Colonic mucosa (tissue), 4 donors: Measurements from ENCODE around the gene RRM2. TPM values are rescaled to one million over a fixed set of nuclear protein-coding genes. Genes with fewer than 3 reads are reported as not detected.
"Not testable (repeated sequence)": the region's sequence is repeated elsewhere in the genome, so short reads cannot be mapped to it uniquely, and the experiment has no call there.

ENCODE experiments used
- DNase-seq: peaks from one replicate; pipeline ENCODE4 v3.0.0-alpha.2; 2020
- H3K27ac ChIP-seq: fragments of 200-600 bp; one replicate; pipeline ENCODE4 v1.8.0; 2021
- H3K27me3 ChIP-seq: fragments of 200-600 bp; one replicate; pipeline ENCODE4 v1.8.0; 2021
- H3K36me3 ChIP-seq: fragments of 200-600 bp; one replicate; pipeline ENCODE4 v1.8.0; 2021
- H3K4me1 ChIP-seq: fragments of 200-600 bp; one replicate; pipeline ENCODE4 v1.8.0; 2021; ENCODE audit warnings: mild to moderate bottlenecking
- H3K4me3 ChIP-seq: fragments of 200-600 bp; one replicate; pipeline ENCODE4 v1.8.0; 2021
- H3K9ac ChIP-seq, 2 donors: one replicate each; pipeline ENCODE4 v1.7.0; 2013; ENCODE audit warnings: control low read depth in 2 of 2, low read depth in 2 of 2, low read length in 2 of 2
- H3K9me3 ChIP-seq: fragments of 200-600 bp; one replicate; pipeline ENCODE4 v1.8.0; 2021
- intact Hi-C: fragments of 100-400 bp; cut with DNase I; formaldehyde crosslinking; loops from one replicate; pipeline ENCODE4 v1.14.1; 2022
- total RNA-seq, 2 donors: library from RNA; stranded (reverse); fragmentation: NEBNext Ultra II Directional in 1 of 2; extraction: Animal tissue kit (Norgen Biotek cat#: 25700) in 1 of 2; gene quantifications; one replicate each; pipeline ENCODE4 v1.2.1, GENCODE V29; 2021
- TF ChIP-seq, protein P1 (sequence below): fragments of 200-600 bp; IDR thresholded peaks from one replicate; pipeline ENCODE4 v1.8.0; 2022; ENCODE audit warnings: antibody characterized with exemption, mild to moderate bottlenecking
- donor health status: healthy.
- donor health status: DM: no; HTN: no; CAD: no.
- donor health status: DM: no; HTN: no; CAD: no.

Gene RRM2
- total RNA-seq, 2 donors from 2014 or later: 54.3 to 216 TPM

DNA sequence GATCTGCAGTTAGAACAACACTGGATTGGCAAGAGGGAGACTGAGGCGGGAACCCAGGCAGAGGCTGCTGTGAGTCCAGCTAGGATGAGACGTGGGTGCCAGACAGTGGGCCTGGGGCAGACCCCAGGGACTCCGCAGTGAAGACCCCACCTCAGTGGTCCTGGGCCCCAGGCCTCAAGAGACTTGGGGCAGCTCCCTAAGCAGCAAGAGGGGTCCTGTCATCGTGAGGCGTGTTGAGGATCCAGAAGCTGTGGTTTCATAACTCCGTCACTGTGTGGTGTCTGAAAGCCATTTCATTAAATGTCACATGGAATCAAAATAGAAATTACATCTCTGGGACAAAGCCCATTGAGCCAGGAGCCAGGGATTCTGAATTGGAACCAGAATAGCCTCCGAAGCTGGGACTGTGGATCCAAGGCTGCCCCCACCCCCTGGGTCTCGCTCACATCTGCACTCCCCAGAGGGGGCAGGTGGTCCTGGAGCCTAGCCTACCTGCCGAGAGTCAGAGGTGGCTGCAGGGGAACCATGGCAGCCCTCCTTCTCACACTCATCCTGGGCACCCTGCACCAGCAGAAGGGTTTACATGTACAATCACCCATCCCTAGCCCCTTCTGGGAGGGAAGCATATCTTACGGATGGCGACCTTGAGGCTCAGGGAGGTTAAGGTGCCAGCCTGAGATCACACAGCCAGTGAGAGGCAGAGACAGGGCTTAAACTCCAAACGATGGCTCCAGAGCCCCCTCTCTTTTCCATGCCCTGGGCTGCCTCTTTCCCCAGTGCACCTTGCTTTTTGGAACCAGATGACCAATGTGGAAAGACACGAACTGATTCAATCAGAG lies 23.2 kb downstream of the RRM2 start:
- no peaks in the 10 kb centered on the region for H3K4me1 ChIP-seq
- H3K9me3 ChIP-seq: no peaks in the 10 kb centered on the region
- H3K36me3 ChIP-seq: no peaks in the 10 kb centered on the region
- H3K27ac ChIP-seq: no peak overlapping the region
- no peak for DNase-seq
- intact Hi-C loops: no loop called here
- H3K4me3 ChIP-seq: no peak overlapping the region
- H3K27me3 ChIP-seq: no peaks in the 10 kb centered on the region
- no peak overlapping the region for H3K9ac ChIP-seq
- TF ChIP-seq, protein P1, sequence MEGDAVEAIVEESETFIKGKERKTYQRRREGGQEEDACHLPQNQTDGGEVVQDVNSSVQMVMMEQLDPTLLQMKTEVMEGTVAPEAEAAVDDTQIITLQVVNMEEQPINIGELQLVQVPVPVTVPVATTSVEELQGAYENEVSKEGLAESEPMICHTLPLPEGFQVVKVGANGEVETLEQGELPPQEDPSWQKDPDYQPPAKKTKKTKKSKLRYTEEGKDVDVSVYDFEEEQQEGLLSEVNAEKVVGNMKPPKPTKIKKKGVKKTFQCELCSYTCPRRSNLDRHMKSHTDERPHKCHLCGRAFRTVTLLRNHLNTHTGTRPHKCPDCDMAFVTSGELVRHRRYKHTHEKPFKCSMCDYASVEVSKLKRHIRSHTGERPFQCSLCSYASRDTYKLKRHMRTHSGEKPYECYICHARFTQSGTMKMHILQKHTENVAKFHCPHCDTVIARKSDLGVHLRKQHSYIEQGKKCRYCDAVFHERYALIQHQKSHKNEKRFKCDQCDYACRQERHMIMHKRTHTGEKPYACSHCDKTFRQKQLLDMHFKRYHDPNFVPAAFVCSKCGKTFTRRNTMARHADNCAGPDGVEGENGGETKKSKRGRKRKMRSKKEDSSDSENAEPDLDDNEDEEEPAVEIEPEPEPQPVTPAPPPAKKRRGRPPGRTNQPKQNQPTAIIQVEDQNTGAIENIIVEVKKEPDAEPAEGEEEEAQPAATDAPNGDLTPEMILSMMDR: no peak

DNA sequence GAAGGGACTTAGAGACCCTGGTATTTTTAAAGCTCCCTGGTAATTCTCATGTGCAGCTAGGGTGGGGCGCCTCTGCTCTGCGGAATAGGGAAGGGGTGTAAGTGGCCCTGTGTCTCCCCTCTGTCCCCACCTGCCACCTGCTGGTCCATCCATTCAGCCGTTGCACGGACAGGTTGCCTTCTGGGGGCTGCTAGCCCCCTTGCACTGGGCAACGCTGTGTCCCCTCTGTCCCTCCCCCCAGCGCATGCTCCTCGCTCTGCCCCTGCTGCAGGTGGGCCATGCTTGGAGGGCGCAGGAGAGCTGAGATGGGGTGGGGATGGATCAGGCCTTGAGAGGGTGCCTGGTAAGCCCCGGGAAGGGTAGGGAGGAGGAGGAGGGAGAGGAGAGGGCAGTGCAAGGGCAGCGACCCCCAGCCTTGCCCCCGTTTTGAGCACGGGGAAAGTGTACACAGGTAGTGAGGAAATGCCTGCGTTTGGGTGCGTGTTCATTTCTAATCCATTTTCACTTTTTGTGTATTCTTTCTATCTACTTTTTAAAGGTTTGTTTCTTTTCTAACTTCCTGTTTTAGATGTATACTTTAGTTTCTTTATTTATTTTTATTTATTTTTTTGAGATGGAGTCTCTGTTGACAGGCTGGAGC lies 23.9 kb downstream of the RRM2 start:
- intact Hi-C loops: no loop called here
- Histone ChIP-seq H3K4me1 (no peaks in the 10 kb centered on the region), H3K9me3 (no peaks in the 10 kb centered on the region), H3K27me3 (no peaks in the 10 kb centered on the region), H3K27ac (no peak overlapping the region), H3K4me3 (no peak overlapping the region), H3K9ac (no peak overlapping the region), H3K36me3 (no peaks in the 10 kb centered on the region)
- TF ChIP-seq, protein P1: no peak
- no peak for DNase-seq

DNA sequence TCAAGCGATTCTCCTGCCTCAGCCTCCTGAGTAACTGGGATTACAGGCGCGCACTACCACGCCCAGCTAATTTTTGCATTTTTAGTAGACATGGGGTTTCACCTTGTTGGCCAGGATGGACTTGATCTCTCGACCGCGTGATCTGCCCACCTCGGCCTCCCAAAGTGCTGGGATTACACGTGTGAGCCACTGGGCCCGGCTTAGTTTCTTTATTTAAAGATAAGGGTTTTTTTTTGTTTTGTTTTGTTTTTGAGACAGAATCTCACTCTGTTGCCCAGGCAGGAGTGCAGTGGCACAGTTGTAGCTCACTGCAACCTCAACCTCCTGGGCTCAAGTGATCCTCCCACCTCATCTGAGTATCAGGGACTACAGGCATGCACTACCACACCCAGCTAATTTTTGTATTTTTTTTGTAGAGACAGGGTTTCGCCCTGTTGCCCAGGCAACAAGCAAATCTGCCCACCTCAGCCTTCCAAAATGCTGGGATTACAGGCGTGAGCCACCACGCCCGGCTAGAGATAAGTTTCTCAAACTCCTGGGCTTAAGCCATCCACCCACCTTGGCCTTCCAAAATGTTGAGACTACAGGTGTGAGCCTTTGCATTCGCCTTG lies 24.6 kb downstream of the RRM2 start:
- DNase-seq, H3K9ac ChIP-seq: not testable (repeated sequence)

DNA sequence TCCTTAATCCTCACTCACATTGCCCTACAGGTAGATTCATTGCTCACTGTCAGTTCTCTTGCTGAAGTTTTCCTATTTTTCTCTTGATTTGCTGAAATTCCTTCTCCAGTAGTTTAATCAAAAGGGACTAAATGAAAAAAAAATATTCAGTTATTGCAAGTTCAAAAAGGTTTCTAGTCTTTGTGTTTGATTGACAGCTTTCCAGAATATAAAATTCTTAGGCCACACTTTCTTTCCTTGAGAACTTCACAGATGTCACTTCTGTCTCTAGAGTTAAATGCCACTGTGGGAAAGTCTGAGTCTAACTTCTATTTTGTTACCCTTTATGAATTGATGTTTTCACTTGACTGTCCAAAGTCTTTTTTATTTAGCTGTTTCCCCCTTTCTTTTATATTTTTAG lies 25.7 kb downstream of the RRM2 start:
- Histone ChIP-seq H3K36me3 (no peaks in the 10 kb centered on the region), H3K27me3 (no peaks in the 10 kb centered on the region), H3K27ac (no peak overlapping the region), H3K9ac (no peak overlapping the region), H3K4me1 (no peaks in the 10 kb centered on the region), H3K9me3 (no peaks in the 10 kb centered on the region), H3K4me3 (no peak overlapping the region)
- intact Hi-C loops: no loop called here
- TF ChIP-seq, protein P1: no peak
- DNase-seq: no peak

More for the DNA sequence above, 24.6 kb downstream of the RRM2 start:
- intact Hi-C loops, H3K36me3 ChIP-seq, H3K4me3 ChIP-seq, H3K27ac ChIP-seq, H3K4me1 ChIP-seq, H3K9me3 ChIP-seq, H3K27me3 ChIP-seq: not testable (repeated sequence)

DNA sequence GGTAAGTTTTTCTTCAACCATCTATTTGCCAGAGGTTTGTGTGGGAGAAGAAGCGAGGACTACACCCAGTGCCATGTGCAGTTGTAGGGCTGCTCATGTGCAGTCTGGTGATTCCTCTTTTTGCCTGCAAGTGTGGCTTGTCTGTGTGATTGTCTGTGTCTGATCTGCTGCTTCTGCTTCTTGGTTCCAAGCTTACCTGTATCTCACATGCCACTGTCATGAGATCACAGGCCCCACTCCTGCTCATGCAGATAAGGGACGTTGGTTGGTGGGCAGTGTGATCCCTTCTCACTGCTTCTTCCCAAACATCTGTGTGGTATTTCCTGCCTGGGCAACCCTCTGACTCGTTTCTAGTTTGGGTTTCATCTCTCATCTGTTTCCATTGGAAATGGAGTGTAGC lies 27.1 kb downstream of the RRM2 start:
- Histone ChIP-seq H3K4me3 (no peak overlapping the region), H3K27ac (no peak overlapping the region), H3K36me3 (no peaks in the 10 kb centered on the region), H3K9ac (no peak overlapping the region), H3K27me3 (no peaks in the 10 kb centered on the region), H3K4me1 (no peaks in the 10 kb centered on the region), H3K9me3 (no peaks in the 10 kb centered on the region)
- TF ChIP-seq, protein P1: no peak
- intact Hi-C loops: no loop called here
- no peak for DNase-seq
